DOHH2 (cell line): ENCODE data around the gene MAN1C1.

Experiments
- EZH2phosphoT487 ChIP-seq: fragments of 200-600 bp; sonication (generic); IDR thresholded peaks from 2 replicates; pipeline ENCODE4 v1.6.1; 2017; ENCODE audit warnings: borderline replicate concordance, mild to moderate bottlenecking, antibody characterized with exemption, low read length, moderate library complexity, mixed read lengths
- TF ChIP-seq, protein P1 (sequence below): fragments of 200-600 bp; sonication (generic); IDR thresholded peaks from one replicate; pipeline ENCODE4 v1.5.1; 2014; ENCODE audit warnings: antibody characterized with exemption, mild to moderate bottlenecking, low read depth, low read length; ENCODE audit not compliant: poor library complexity, severe bottlenecking

DNA sequence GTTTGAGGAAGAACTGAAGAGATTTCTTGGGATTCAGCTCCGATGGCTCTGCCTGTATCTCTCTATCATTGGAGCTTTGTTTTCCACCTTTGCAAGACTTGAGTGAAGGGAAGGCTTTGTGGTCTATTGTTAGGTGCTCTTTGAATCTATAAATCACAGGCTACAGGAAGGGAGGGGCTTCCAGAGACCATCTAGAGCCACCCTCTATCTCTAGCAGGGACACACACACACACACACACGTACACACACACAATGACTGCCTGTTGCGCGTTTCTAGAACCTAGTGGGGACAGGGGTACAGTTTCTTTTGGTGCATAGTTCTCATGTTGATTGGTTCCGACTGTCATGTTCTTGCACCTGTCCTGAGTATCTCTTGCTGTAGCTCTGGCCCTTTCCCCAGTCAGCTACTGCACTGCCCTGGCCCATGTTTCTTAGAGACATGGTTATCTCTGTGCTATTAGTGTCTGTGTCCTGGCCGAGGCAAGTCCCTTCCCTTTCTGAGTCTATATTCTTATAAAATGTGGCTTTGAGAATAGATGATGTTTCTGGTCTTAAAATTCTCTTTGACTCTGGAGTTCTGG, 60.7 kb downstream of the MAN1C1 start:
- TF ChIP-seq, protein P1, sequence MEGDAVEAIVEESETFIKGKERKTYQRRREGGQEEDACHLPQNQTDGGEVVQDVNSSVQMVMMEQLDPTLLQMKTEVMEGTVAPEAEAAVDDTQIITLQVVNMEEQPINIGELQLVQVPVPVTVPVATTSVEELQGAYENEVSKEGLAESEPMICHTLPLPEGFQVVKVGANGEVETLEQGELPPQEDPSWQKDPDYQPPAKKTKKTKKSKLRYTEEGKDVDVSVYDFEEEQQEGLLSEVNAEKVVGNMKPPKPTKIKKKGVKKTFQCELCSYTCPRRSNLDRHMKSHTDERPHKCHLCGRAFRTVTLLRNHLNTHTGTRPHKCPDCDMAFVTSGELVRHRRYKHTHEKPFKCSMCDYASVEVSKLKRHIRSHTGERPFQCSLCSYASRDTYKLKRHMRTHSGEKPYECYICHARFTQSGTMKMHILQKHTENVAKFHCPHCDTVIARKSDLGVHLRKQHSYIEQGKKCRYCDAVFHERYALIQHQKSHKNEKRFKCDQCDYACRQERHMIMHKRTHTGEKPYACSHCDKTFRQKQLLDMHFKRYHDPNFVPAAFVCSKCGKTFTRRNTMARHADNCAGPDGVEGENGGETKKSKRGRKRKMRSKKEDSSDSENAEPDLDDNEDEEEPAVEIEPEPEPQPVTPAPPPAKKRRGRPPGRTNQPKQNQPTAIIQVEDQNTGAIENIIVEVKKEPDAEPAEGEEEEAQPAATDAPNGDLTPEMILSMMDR, result no peak
- TF ChIP-seq EZH2phosphoT487, result no peak
